Measurements from ENCODE around the gene VWA2.

The VWA2 gene

DNA sequence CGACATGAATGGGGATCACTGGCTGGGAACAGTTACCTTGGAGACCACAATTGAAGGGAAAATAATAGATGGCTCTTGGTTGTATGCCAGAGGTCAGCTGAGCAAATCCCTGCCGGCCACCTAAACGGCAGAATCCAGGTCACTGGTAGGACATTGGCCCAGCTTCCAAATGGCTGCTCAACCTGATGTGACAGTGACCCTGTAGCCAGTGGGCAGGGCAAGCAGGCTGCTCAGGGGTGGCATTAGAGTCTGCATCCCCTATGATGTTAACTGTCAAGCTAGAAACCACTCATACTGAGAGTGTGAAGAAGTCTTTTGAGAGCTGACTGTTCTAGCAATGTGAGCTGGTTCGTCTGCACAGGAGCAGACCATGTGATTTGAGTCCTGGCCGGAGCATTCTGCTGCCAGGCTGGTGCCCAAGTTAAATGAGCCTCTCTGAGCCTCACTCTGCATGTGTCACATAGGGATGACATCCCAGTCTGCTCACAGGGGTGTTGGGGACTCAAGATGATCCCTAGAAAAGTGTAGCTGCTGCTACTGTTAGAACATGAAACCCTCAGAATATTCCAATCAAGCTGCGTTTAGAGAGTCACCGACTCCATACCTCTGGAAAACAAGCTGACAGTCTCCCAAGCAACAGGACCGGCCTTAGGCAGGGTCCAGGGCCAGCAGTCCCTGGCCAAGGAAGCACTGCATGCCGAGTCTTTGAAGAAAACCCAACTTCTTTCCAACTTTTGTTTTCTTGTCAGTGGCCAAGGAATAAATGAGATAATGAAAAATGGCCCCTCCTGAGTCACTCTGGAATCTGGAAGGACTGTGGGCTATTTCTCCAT, 69.7 kb downstream of the VWA2 start:
- Histone ChIP-seq H3K36me3 (no peaks in the 10 kb centered on the region), H3K4me3 (ENCODE audit: low read depth, low read length) (no peak overlapping the region), H3K27me3 (no peaks in the 10 kb centered on the region), H3K9me3 (no peaks in the 10 kb centered on the region), H3K4me1 (no peaks in the 10 kb centered on the region)
- TF ChIP-seq, protein P1, sequence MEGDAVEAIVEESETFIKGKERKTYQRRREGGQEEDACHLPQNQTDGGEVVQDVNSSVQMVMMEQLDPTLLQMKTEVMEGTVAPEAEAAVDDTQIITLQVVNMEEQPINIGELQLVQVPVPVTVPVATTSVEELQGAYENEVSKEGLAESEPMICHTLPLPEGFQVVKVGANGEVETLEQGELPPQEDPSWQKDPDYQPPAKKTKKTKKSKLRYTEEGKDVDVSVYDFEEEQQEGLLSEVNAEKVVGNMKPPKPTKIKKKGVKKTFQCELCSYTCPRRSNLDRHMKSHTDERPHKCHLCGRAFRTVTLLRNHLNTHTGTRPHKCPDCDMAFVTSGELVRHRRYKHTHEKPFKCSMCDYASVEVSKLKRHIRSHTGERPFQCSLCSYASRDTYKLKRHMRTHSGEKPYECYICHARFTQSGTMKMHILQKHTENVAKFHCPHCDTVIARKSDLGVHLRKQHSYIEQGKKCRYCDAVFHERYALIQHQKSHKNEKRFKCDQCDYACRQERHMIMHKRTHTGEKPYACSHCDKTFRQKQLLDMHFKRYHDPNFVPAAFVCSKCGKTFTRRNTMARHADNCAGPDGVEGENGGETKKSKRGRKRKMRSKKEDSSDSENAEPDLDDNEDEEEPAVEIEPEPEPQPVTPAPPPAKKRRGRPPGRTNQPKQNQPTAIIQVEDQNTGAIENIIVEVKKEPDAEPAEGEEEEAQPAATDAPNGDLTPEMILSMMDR (IDR thresholded peaks at IDR 0.05; ENCODE audit: low read depth, low read length), result no peak
- no peak for DNase-seq

DNA sequence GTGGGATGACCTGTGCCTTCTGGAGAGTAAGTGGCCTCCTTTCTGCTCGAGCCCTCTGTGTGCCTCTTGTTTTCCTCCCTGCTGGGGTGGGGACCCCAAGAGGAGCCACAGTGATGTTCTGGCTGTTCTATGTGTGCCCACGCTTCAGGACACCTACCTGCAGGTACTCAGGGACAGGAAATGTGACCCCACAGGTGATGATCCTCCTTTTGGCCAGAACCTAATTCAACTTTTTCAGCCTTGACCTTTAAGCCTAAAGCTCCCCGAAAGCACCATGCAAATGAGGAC, 70.3 kb downstream of the VWA2 start:
- Histone ChIP-seq H3K9me3 (no peaks in the 10 kb centered on the region), H3K27me3 (no peaks in the 10 kb centered on the region), H3K4me1 (no peaks in the 10 kb centered on the region), H3K4me3 (ENCODE audit: low read depth, low read length) (no peak overlapping the region), H3K36me3 (no peaks in the 10 kb centered on the region)
- DNase-seq, result no peak
- TF ChIP-seq, protein P1 (IDR thresholded peaks at IDR 0.05; ENCODE audit: low read depth, low read length), result no peak

DNA sequence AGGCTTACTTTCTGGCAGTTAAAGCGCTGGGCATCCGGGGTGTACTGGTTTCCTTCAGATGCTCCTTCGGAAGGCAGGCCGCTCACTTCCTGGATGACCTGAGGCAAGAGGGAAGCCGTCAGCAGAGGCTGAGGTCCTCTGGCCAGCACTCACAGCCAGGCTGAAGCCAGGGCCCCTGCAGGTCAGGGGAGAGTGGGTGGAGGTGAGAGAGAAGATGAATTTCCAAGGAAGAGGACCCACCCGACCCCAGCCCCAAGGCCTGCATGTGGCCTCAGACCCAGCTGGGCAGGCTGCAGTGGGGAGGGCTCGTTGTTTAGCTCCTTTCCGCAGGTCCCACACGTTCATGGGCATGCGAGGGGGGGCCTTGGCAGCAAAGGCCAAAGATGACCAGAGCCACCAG, 71.3 kb downstream of the VWA2 start:
- TF ChIP-seq, protein P1 (IDR thresholded peaks at IDR 0.05; ENCODE audit: low read depth, low read length), result no peak
- H3K4me3 ChIP-seq (ENCODE audit: low read depth, low read length), result no peak overlapping the region
- no peaks in the 10 kb centered on the region for H3K9me3 ChIP-seq
- no peaks in the 10 kb centered on the region for H3K36me3 ChIP-seq
- no peak for DNase-seq
- no peaks in the 10 kb centered on the region for H3K4me1 ChIP-seq
- H3K27me3 ChIP-seq, result no peaks in the 10 kb centered on the region

DNA sequence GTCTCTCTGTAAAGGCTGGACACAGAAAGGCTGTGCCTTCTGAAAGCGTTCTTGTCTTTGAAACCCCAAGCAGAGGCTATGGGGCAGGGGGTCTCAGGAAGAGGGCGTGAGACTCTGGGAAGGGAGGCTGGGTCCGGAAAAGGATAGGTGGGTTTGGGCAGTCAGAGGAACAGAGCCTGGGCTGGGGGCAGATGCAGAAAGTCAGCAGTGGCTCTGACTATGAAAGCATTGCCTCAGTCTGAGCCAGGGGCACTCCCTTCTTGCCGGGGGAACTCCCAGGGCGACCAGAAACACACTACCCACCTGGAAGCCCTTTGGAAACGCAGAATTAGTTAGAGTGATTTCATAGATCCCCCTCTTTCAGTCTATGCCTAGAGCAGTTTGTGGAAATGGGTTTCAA, 72.0 kb downstream of the VWA2 start:
- H3K4me3 ChIP-seq (ENCODE audit: low read depth, low read length), result no peak overlapping the region
- no peaks in the 10 kb centered on the region for H3K9me3 ChIP-seq
- TF ChIP-seq, protein P1 (IDR thresholded peaks at IDR 0.05; ENCODE audit: low read depth, low read length), result no peak
- H3K27me3 ChIP-seq, result no peaks in the 10 kb centered on the region
- H3K4me1 ChIP-seq, result no peaks in the 10 kb centered on the region
- DNase-seq, result no peak
- no peaks in the 10 kb centered on the region for H3K36me3 ChIP-seq

DNA sequence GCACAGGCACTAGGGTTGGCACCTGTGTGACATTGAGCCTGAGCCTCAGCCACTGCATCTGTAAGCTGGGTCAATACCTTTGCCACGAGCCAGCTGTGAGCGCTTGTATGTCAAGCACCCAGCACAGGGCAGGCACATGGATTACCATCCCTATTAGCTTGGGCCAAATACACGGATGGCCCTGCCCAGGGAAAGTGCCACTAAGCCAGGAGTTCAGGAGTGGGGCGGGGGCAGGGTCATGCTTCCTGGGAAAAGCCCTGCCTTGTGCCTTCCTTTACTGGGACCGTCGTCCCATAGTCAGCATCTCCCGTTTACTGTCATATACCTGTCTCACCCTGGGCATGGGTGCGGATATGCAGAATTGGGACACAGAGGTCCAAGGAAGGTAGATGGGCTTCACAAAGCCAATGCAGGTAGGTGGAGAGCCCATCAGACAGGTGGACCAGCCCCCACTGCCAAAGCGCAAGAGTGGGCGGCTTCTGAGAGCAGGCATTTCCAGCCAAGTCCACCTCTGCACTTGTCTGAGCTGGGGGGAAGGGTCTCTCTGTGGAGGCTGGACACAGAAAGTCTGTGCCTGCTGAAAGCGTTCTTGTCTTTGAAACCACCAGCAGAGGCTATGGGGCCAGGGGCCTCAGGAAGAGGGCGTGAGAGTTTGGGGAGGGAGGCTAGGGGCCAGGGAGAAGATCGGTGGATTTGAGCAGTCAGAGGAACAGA, 72.6 kb downstream of the VWA2 start:
- Histone ChIP-seq H3K9me3 (no peaks in the 10 kb centered on the region), H3K4me3 (ENCODE audit: low read depth, low read length) (no peak overlapping the region), H3K36me3 (no peaks in the 10 kb centered on the region), H3K4me1 (no peaks in the 10 kb centered on the region), H3K27me3 (no peaks in the 10 kb centered on the region)
- TF ChIP-seq, protein P1 (IDR thresholded peaks at IDR 0.05; ENCODE audit: low read depth, low read length), result no peak
- DNase-seq, result no peak

DNA sequence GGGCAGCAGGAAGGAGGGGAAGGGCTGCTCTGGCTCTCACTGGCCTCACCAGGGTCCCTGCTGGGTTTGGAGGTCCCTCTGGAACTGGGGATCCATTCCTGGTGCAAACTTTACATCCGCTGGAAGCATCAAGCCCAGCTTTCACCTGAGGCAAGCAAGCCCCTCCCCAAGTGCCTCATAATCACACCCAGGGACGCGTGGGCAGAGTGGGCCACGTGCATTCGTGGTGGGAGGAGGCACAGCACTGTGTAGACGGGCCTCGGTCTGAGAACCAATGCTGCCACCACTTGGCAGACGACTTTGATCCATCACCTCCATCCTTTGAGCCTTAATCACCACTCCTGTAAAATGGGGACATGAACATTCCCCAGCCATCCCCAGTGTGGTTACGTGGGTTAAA, 74.1 kb downstream of the VWA2 start:
- Histone ChIP-seq H3K36me3 (no peaks in the 10 kb centered on the region), H3K4me1 (no peaks in the 10 kb centered on the region), H3K9me3 (no peaks in the 10 kb centered on the region), H3K27me3 (no peaks in the 10 kb centered on the region), H3K4me3 (ENCODE audit: low read depth, low read length) (no peak overlapping the region)
- TF ChIP-seq, protein P1 (IDR thresholded peaks at IDR 0.05; ENCODE audit: low read depth, low read length), result no peak
- no peak for DNase-seq

All from BE2C (cell line).